HEK293 (cell line): Measurements from ENCODE around the gene SKA2.

Experiments used
- CTCF ChIP-seq: fragments of 450-650 bp; formaldehyde crosslinking; IDR thresholded peaks from 2 replicates; pipeline ENCODE4 v1.5.1; 2016; ENCODE audit warnings: missing biosample characterization, missing genetic modification characterization
- GLI4 ChIP-seq: fragments of 450-650 bp; formaldehyde crosslinking; IDR thresholded peaks from 2 replicates; pipeline ENCODE4 v1.5.1; 2016; ENCODE audit warnings: missing biosample characterization, missing genetic modification characterization
- KLF9 ChIP-seq: fragments of 450-650 bp; formaldehyde crosslinking; IDR thresholded peaks from 2 replicates; pipeline ENCODE4 v1.5.1; 2016; ENCODE audit warnings: missing biosample characterization, missing genetic modification characterization, low read depth
- SCRT2 ChIP-seq: fragments of 450-650 bp; formaldehyde crosslinking; IDR thresholded peaks from 2 replicates; pipeline ENCODE4 v1.5.1; 2016; ENCODE audit warnings: missing biosample characterization, missing genetic modification characterization
- SETDB1 ChIP-seq: IDR thresholded peaks from one replicate; pipeline ENCODE4 v1.6.1; 2017; ENCODE audit warnings: mild to moderate bottlenecking, low read length, moderate library complexity, mixed read lengths; ENCODE audit not compliant: insufficient read length
- TCF7L2 ChIP-seq: IDR thresholded peaks from 2 replicates; pipeline ENCODE4 v1.6.1; 2011; ENCODE audit warnings: low read depth, mild to moderate bottlenecking, inconsistent platforms, low read length, moderate library complexity, borderline replicate concordance
- ZBTB44 ChIP-seq: fragments of 450-650 bp; IDR thresholded peaks from 2 replicates; pipeline ENCODE4 v1.5.1; 2018; ENCODE audit warnings: missing biosample characterization, mild to moderate bottlenecking, missing genetic modification characterization
- ZBTB8A ChIP-seq: fragments of 450-650 bp; formaldehyde crosslinking; IDR thresholded peaks from 2 replicates; pipeline ENCODE4 v1.5.1; 2016; ENCODE audit warnings: missing biosample characterization, missing genetic modification characterization
- ZNF24 ChIP-seq: fragments of 450-650 bp; formaldehyde crosslinking; IDR thresholded peaks from 2 replicates; pipeline ENCODE4 v1.5.1; 2016; ENCODE audit warnings: missing biosample characterization, missing genetic modification characterization
- ZNF292 ChIP-seq: fragments of 450-650 bp; formaldehyde crosslinking; IDR thresholded peaks from 2 replicates; pipeline ENCODE4 v1.5.1; 2016; ENCODE audit warnings: low read depth, missing biosample characterization, missing genetic modification characterization, borderline replicate concordance
- ZNF324 ChIP-seq: fragments of 450-650 bp; formaldehyde crosslinking; IDR thresholded peaks from 2 replicates; pipeline ENCODE4 v1.5.1; 2016; ENCODE audit warnings: missing biosample characterization, missing genetic modification characterization
- ZNF510 ChIP-seq: fragments of 450-650 bp; formaldehyde crosslinking; IDR thresholded peaks from 2 replicates; pipeline ENCODE4 v1.5.1; 2018; ENCODE audit warnings: mild to moderate bottlenecking, missing genetic modification characterization, missing biosample characterization; ENCODE audit not compliant: insufficient replicate concordance
- ZNF629 ChIP-seq: fragments of 450-650 bp; formaldehyde crosslinking; IDR thresholded peaks from 2 replicates; pipeline ENCODE4 v1.5.1; 2017; ENCODE audit warnings: missing biosample characterization, missing genetic modification characterization
- ZNF660 ChIP-seq: fragments of 450-650 bp; IDR thresholded peaks from 2 replicates; pipeline ENCODE4 v1.5.1; 2018; ENCODE audit warnings: missing biosample characterization, mild to moderate bottlenecking, missing genetic modification characterization

GRCh38 chr17:59154721-59155438 lies at the start of gene SKA2:
- TF ChIP-seq CTCF (tag by site-specific recombination) (no peak), SCRT2 (tag by site-specific recombination) (no peak), SETDB1 (peak; percentile 87), ZBTB44 (0 out of 2 replicates have a peak, but pooled peaks have one; percentile 4), GLI4 (no peak), ZNF510 (tag by site-specific recombination) (no peak), ZBTB8A (tag by site-specific recombination) (no peak; the same call in 1 of the 2 replicates), ZNF24 (peak; percentile 52), ZNF660 (tag by site-specific recombination) (peak; percentile 14; the same call in 1 of the 2 replicates), KLF9 (tag by site-specific recombination) (no peak), TCF7L2 (peak; percentile 81; the same call in 1 of the 2 replicates), ZNF629 (tag by site-specific recombination) (peak; percentile 32), ZNF292 (tag by site-specific recombination) (no peak), ZNF324 (no peak)
